A549 (cell line): ENCODE data around the gene FAM114A2.

Source experiments
- CBX8 ChIP-seq: fragments of 200-600 bp; sonication (generic); IDR thresholded peaks from 2 replicates; pipeline ENCODE4 v1.6.1; 2016
- POLR2A ChIP-seq: IDR thresholded peaks from 2 replicates; pipeline ENCODE4 v1.6.1; 2012; ENCODE audit warnings: mild to moderate bottlenecking, low read length
- POLR2AphosphoS2 ChIP-seq: conservative IDR thresholded peaks from 2 replicates; pipeline ENCODE4 v1.6.1; 2012; ENCODE audit warnings: low read length, improper control_type of control experiment, inconsistent platforms
- TF ChIP-seq, protein P1 (sequence below): fragments of >200 bp; sonication (Bioruptor Twin); formaldehyde crosslinking; IDR thresholded peaks from 3 replicates; pipeline ENCODE4 v1.5.1; 2016
- TF ChIP-seq, protein P2 (sequence below): IDR thresholded peaks from 2 replicates; pipeline ENCODE4 v1.6.1; 2012
- TF ChIP-seq, protein P3 (sequence below): IDR thresholded peaks from 2 replicates; pipeline ENCODE4 v1.6.1; 2012

DNA sequence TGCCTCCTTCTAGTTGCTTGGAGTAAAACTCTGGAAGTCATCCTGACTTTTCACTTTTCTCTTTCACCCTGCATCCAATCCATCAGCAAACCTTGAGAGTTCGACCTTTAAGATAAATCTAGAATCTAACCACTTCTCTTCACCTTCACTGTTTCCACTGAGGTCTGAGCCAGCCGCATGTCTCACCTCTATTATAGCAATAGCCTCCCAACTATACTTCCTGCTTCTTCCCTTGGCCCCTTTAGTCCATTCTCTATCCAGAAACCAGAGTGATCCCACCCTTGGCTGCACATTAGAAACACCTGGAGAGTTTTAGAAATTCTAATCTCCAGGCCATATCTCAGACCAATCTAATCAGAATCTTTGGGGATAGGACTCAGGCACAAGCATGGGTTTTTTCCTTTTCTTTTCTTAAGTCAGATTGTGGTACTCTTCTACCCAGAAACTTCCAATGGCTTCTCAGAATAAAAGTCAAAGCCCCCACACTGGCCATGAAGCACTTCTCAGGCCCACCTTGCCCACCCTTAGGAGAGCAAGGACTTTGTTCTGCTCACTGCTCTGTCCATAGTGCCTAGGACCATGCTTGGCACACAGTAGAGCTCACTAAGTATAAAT lies 33.2 kb upstream of the FAM114A2 start:
- no peak for TF ChIP-seq POLR2AphosphoS2
- TF ChIP-seq, protein P1, sequence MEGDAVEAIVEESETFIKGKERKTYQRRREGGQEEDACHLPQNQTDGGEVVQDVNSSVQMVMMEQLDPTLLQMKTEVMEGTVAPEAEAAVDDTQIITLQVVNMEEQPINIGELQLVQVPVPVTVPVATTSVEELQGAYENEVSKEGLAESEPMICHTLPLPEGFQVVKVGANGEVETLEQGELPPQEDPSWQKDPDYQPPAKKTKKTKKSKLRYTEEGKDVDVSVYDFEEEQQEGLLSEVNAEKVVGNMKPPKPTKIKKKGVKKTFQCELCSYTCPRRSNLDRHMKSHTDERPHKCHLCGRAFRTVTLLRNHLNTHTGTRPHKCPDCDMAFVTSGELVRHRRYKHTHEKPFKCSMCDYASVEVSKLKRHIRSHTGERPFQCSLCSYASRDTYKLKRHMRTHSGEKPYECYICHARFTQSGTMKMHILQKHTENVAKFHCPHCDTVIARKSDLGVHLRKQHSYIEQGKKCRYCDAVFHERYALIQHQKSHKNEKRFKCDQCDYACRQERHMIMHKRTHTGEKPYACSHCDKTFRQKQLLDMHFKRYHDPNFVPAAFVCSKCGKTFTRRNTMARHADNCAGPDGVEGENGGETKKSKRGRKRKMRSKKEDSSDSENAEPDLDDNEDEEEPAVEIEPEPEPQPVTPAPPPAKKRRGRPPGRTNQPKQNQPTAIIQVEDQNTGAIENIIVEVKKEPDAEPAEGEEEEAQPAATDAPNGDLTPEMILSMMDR, result no peak
- TF ChIP-seq, protein P2, sequence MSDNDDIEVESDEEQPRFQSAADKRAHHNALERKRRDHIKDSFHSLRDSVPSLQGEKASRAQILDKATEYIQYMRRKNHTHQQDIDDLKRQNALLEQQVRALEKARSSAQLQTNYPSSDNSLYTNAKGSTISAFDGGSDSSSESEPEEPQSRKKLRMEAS, result no peak
- TF ChIP-seq CBX8, result no peak
- TF ChIP-seq POLR2A, result no peak
- TF ChIP-seq, protein P3, sequence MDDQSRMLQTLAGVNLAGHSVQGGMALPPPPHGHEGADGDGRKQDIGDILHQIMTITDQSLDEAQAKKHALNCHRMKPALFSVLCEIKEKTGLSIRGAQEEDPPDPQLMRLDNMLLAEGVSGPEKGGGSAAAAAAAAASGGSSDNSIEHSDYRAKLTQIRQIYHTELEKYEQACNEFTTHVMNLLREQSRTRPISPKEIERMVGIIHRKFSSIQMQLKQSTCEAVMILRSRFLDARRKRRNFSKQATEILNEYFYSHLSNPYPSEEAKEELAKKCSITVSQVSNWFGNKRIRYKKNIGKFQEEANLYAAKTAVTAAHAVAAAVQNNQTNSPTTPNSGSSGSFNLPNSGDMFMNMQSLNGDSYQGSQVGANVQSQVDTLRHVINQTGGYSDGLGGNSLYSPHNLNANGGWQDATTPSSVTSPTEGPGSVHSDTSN, result no peak
